ENCODE data around the gene FRZB.

FRZB gene

GRCh38 chr2:182804128-182804527 is 62.3 kb downstream of the FRZB start:
- DNase-seq, result no peak

- DNase-seq, result no peak
Measured at GRCh38 chr2:182798736-182799135, 67.7 kb downstream of the FRZB start.

GRCh38 chr2:182792441-182792840 is 74.0 kb downstream of the FRZB start:
- DNase-seq, result no peak

- peak in 2 of 58 donors; percentile 1 to 13 for DNase-seq
Measured at GRCh38 chr2:182784777-182785176, 81.7 kb downstream of the FRZB start.

- DNase-seq, result no peak
Measured at GRCh38 chr2:182784058-182784706, 82.3 kb downstream of the FRZB start.
